Jurkat, Clone E6-1 (cell line): ENCODE data around the gene RRN3.
"Not testable (repeated sequence)": the region's sequence is repeated elsewhere in the genome, so short reads cannot be mapped to it uniquely, and the experiment has no call there.

ENCODE experiments used
- DNase-seq: peaks from one replicate; pipeline ENCODE4 v3.0.0-alpha.2; 2011; ENCODE audit warnings: low read depth, low spot score
- H3K4me3 ChIP-seq: 2 replicates; pipeline ENCODE4 v1.5.1; 2011; ENCODE audit warnings: mild to moderate bottlenecking, low read length, control low read depth, moderate library complexity

Gene RRN3

DNA sequence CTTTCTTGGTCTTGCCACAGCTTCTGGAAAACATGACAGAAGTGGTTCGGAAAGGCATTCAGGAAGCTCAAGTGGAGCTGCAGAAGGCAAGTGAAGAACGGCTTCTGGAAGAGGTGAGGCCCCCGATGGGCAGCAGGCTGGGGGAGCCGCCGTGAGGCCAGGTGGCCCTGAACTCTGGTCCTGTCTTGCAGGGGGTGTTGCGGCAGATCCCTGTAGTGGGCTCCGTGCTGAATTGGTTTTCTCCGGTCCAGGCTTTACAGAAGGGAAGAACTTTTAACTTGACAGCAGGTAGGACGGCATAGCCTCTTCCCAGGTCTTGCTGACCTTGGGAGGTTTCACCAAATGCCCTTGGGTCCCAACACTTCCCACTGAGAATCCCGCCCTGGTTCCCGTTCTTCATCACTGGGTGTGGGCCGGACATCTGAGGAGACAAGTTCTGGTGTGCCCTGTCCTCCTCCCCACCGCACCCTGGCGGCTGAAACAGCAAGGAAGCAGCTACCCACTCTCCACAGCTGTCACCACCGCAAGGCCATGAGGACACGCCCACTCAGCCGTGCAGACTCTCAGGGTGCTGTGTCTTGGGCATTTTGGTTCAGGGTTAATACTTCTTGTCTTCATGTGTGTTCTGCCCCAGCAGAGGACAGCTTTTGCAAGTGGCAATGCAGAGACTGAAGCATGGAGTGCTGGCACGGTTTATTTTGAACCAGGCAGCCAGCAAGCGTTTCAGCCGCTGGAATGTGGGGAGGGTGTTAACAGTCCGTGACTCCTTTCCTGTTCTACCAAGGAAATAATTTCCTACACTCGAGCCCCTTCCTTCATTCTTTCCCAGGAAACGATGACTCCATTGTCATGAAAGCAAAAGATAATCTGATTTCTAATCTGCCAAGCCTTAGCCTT, 59.6 kb downstream of the RRN3 start:
- no peak overlapping the region for H3K4me3 ChIP-seq
- DNase-seq: no peak

DNA sequence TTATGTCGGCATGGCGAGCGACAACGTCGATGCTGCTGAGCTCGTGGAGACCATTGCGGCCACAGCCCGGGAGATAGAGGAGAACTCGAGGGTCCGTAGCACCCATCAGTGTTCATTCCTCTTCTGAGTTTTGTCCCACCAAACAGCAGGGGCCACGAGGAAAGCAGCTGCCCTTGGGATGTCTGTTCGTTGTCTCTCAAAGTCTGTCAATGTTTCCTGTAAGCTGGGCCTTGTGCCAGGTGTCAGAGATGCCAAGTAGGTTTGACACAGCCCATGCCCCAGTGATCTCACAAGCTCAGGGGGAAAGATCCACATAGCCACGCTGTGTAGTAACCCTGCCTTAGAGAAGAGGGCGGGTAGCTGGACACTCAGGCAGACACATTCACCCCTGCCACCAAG, 60.8 kb downstream of the RRN3 start:
- no peak for DNase-seq
- no peak overlapping the region for H3K4me3 ChIP-seq

DNA sequence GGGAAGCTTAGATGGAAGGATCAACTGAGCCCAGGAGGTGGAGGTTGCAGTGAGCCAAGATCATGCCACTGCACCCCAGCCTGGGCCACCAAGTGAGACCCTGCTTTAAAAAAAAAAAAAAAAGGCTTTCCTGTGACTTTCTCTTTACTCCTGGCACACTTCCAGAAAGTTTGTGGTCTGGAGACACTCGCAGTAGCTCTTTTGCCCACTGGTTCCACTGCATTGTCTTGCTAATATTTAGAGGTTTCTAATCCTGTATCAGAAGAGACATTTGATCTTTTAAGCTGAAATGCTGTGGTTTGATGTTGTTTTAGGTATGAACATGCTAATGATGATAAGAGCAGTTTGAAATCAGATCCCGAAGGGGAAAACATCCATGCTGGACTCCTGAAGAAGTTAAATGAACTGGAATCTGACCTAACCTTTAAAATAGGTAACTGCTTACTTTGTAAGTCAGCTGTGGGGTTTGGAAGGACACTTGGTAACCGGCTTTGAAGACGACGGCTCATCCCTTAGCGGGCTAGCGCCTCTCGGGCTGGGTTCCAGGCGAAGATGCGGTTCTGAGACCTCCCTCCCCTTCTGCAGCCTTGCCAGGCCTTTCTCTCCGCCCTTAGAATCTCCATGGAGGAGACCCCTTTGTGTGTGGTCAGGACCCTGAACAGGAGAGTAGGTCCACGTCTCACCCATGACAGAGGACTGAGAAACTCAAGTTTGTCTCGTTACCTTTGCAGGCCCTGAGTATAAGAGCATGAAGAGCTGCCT, 61.3 kb downstream of the RRN3 start:
- DNase-seq: peak; percentile 69
- no peak overlapping the region for H3K4me3 ChIP-seq

DNA sequence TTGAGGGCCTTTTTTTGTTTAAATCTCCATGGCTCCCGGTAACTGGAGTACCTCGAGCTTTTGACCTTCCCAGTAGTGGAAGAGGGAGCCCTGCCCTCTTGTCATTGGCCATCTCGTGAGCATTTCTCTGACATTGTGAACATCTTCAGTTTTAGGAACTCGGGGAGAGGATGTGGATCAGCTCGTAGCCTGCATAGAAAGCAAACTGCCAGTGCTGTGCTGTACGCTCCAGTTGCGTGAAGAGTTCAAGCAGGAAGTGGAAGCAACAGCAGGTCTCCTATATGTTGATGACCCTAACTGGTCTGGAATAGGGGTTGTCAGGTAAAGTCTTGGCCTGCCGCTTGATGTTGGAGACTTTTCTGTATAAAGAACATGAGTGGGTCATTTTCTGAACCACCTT, 62.5 kb downstream of the RRN3 start:
- peak; percentile 53 for DNase-seq
- H3K4me3 ChIP-seq: no peak overlapping the region; the same call in 1 of the 2 replicates

DNA sequence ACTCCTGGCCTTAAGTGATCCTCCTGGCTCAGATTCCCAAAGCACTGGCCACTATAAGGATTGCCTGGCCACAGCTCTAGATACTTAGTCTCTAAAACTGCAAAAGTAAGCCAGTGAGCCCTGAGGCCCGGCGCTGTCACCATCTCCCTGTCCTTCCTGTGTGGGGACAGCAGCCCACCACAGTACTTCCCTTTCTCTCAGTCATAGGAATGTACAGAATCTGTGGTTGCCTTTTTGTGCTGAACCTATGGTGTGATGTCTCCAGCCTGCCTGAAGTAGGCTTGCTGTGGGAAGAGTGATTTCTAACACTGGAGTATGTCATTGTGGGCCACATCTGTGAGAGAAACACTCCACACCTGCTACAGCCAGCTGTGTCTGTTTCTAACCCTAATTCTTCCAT, 62.9 kb downstream of the RRN3 start:
- H3K4me3 ChIP-seq: peak overlapping the region; percentile 9; the same call in 1 of the 2 replicates
- peak; percentile 83 for DNase-seq

DNA sequence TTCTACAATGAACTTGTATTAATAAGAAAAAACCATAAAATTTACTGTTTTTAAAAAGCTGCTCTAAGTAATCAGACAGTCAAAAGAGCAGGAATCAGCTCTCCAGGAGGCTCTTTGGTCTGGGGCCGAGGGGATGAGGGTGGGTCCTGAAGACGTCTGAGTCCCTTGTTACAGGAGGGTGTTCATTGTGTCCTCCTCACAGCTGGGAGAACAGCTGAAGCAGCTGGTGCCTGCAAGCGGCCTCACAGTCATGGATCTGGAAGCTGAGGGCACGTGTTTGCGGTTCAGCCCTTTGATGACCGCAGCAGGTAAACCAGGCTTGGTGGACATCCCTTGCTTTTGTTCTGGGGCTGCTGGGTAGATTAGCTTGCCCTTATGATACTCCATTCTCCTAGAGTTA, 64.3 kb downstream of the RRN3 start:
- not testable (repeated sequence) for DNase-seq, H3K4me3 ChIP-seq

DNA sequence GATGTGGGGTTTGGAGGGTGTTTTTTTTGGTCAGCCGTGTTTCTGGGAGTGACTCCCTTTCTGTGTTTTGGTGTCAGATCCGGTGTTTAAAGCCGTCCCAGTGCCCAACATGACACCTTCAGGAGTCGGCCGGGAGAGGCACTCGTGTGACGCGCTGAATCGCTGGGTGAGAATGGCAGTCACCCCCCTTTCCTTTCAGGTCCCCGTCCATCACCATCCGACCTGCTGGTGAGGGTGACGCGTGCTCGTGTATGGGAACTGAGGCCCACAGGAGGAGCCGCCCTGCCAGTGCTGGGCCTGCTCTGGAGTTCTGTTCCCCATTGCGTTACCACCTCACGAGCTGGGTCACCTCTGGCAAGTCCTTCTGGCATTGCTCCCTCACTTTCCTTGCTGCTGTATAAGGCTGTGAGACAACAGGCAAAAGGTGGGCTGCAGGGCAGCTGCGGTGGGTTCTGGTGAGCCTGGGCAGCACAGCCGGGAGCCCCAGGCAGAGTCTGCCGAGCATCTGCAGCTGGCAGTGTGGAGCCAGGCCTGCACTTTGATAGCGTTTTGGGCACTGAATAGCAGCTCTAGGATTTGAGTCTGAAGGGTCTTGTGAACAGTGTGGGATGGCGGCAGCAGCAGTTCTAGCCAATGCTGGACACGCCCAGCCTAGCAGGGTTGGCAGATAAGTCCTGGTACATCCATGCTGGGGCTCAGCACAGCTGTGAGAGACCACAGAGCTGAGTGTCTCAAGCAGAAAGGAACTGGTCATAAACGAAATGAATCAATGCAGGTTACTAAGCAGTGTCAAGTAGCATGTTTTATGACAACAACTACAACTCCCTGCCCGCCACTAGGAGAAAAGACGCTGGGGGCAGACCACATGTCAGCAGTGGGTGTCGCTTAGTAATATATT, 65.0 kb downstream of the RRN3 start:
- not testable (repeated sequence) for H3K4me3 ChIP-seq, DNase-seq

DNA sequence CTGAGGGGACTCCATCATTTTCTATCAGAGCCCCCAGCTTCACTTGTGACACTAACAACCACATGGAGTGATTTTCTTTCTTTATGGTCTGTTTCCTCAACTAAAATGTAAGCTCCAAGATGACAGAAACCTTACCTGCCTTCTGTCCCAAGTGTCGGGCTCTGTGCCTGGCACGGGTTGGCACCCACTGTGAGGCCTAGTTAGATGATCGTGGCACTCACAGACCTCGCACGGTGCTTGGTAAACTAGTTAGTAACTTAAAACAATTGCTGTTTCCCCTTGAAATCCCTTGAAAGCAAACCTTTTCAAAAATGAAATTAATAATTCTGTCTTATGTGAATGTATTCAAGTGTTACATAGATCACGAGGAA, 65.7 kb downstream of the RRN3 start:
- DNase-seq, H3K4me3 ChIP-seq: not testable (repeated sequence)

DNA sequence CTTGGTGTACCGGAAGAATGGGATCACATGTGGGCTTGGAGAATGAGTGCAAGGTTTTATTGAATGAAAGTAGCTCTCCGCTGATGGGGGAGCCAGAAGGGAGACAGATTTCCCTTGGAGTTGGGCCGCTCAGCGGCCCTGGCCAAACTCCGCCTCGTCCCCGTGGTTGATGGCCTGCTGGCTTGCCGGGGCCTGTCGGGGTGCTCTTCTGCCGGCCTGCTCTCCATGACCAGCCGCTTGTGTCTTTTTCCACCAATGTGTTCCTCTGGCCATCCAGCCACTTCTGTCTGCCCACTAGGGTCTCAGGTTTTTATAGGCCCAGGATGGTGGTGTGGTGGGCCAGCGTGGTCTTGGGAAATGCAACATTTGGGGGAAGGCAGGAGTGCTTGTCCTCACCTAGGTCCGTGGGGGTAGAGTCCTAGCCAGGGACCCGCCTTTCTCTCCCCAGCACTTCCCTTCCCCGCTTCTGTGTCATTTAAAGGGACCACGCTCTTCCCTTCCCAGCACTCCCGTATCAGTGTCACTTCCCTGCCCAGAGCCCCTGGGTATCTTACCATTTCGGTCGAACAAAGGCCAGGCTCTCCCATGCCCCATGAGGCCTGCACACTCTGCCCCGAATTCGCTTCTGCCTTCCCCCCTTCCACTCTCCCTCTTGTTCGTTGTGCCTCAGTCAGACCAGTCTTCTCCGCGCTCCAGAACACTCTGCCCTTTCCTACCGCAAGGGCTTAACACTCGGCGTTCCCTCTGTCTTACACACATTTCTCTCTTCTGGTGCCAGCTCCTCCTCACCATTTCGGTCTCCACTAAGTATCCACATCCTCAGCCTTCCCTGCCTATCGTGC, 66.3 kb downstream of the RRN3 start:
- not testable (repeated sequence) for DNase-seq, H3K4me3 ChIP-seq

DNA sequence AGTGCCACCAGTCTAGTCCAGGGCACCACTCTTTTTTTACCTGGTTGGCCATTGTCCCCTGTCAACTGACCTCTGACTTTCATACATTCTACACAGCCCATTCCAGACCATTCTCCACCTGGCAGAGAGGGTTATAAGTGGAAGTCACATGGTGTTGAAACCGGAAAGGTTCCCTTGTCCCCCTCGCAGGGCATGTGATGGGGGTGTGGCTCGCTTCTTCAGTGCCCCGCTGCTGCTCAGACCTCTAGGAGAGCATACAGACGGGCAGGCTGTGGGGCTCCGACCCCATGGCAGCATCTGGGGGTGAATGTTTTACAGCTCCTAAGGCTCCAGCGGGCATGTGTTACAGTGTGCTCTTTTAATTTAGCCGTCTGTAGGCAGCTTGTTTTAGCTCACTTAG, 67.0 kb downstream of the RRN3 start:
- H3K4me3 ChIP-seq, DNase-seq: not testable (repeated sequence)

DNA sequence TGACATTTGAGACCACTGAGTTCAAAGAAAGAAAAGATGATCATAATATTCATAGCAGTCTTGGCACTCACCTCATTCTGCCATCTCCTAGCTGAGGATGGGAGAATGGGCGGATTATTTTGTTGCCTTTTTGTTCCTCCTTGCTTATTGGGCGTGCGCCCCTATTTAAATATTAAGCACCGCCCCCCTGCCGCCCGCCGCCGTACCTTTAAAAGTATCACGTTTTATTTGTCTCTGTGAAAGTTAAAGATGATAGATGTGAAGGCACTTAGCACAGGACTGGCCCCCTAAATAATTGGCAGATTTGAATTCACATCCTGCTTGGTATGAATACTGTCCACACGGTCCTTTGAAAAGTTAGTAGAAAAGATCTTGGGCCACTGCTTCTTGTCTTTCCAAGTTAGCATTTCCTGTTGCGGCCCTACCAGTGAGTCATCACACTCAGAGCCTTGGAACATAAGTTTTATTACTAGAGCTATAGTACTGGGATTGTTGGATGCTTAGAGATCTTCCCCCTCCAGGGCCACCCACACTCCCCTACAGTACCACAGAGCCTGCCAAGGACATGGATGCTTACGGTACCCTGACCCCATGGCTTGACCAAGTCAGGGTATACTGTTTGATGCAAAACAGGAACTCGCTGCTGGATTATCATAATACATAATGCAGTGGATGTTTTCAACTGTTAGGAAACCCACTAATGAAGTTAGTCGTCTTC, 68.7 kb downstream of the RRN3 start:
- not testable (repeated sequence) for H3K4me3 ChIP-seq, DNase-seq

DNA sequence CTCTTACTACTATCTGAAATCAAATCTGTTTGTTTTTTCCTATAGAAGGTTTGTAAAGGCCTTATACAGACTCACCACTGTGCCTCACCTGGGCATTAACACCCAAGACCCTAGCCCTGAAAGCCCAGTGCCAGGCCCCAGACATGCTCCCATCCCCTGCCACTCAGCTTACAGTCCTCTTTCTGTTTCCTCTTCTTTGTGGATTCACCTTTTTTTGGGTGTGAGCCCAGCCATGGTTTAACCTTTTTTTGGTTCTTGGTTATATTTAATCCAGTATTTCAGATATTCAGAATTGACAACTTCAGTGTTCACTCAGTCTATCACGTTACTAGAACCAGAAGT, 69.2 kb downstream of the RRN3 start:
- H3K4me3 ChIP-seq, DNase-seq: not testable (repeated sequence)

DNA sequence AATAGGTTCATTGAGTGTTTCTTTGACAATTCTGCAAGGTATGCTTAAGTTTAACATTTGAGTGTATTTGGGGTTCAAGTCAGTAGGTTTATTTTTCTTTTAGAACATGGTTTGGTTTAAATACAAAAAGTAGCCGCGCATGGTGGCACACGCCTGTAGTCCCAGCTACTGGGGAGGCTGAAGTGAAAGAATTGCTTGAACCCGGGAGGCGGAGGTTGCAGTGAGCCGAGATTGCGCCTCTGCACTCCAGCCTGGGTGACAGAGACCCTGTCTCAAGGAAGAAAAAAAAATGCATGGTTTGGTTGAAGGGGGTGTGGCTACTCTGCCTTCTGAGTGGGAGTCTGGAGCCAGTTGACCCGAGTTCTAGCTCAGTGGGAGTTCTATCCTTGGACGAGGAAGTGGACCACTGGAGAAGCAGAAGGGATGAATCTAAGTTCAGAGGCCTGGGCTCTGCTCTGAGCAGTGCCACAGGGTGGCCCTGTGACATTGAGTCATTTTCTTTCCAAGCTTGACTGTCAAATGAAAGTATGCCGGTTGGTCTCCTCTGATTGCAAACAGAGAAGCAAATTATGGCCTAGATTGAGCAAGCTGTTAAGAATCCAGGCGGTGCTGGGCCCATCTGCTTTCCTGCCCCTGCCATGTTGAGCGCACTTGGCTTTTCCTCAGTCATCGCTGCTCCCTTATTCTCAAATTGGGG, 70.5 kb downstream of the RRN3 start:
- not testable (repeated sequence) for DNase-seq, H3K4me3 ChIP-seq

DNA sequence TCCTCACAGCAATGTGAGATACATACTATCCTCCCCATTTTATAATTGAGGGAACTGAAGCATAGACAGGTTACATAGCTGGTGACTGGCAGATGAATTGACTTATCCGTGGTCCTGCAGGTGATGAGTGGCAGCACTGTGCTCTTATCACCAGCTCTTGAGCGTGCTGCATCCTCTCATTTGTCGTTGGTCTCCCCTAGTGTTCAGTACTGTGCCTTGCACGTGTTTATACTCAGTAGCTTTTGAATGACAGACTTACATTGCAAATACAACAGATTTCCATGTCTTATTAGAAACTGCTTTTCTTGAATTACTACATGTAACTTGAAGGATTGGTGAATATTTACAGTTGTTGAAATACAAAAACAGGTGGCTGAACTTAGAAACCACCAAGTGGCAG, 71.9 kb downstream of the RRN3 start:
- DNase-seq: peak; percentile 81
- not testable (repeated sequence) for H3K4me3 ChIP-seq

DNA sequence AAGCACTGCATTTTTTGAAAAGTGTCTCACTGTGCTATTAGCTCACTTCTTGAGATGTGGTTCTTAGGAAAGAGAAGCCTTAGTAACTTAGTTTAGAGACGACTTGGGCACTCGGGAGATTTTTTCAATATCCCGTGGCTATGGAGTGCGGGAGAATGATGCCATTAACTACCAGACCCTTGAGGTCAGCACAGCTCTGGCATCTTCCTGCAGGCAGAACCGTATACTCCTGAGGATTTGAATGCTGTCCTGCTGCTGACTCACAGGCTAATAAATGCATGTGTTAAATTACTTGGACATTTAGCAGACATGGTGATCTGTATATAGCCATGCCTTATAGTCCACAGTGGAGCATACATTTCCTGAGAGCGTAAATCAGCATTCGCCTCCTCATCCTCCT, 72.6 kb downstream of the RRN3 start:
- DNase-seq, H3K4me3 ChIP-seq: not testable (repeated sequence)

DNA sequence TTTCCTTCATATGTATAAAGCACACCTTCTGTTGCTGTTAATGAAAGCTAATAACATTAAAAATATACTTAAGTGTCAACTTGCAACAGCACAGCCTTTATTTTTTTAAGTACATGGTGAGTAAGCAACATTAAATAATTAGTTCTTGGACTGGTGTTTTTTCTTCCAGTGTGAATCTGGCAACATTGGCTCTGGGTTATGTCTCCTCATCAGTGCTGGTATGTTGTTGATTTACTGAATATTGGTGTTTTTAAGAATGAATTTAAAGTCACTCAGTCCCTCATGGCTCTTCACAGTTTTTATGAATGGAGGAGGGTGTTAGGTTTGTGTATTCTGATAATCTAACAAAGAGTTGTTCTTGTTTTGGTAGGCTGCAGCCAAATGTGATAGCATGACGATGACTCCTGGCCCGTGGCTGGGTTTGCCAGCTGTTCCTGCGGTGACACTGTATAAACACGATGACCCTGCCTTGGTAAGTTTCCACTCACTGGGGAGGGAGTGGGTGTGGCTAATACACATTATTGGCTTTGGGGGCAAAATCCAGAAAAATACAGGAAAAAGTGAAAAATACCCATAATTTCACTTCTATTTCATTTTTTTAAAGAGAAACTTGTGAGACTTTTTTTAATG, 77.0 kb downstream of the RRN3 start:
- H3K4me3 ChIP-seq, DNase-seq: not testable (repeated sequence)

DNA sequence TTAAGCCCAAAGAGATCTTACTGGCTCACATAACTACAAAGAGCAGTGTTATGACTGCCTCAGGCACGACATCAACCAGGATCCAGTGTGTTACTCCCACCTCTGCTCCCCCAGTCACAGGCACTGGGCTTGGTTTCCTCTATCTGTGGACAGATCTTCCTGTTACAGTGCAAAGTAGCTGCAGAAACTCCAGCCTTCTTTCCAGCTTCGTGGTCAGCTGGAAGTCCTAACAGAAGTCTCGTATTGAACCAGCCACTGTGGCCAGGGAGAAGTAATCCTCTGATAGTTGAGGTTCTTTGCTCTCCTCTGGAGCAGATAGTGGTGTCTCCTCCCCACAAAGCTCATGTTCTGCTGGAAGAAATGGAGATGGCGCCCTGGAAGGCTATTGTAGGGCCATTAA, 77.7 kb downstream of the RRN3 start:
- not testable (repeated sequence) for DNase-seq, H3K4me3 ChIP-seq
